T-helper 2 cell (primary cell): ENCODE data around the gene HERC3.

Source experiments
- DNase-seq, 5 experiments: peaks; one replicate each; pipeline versions ENCODE4 v3.0.0 to v3.0.0-alpha.2; 2012 to 2022

Gene HERC3

GRCh38 chr4:88747351-88747750 lies 155.1 kb downstream of the HERC3 start:
- DNase-seq: no peak

GRCh38 chr4:88750369-88750768 lies 158.1 kb downstream of the HERC3 start:
- no peak for DNase-seq

GRCh38 chr4:88751258-88752075 lies 159.2 kb downstream of the HERC3 start:
- no peak for DNase-seq

GRCh38 chr4:88752076-88752463 lies 159.8 kb downstream of the HERC3 start:
- no peak for DNase-seq

GRCh38 chr4:88752754-88753153 lies 160.5 kb downstream of the HERC3 start:
- no peak for DNase-seq

GRCh38 chr4:88753658-88754571 lies 161.6 kb downstream of the HERC3 start:
- DNase-seq: no peak

- DNase-seq: no peak
These were observed 162.5 kb downstream of the HERC3 start for GRCh38 chr4:88754796-88755195.

GRCh38 chr4:88755454-88755853 lies 163.2 kb downstream of the HERC3 start:
- DNase-seq: no peak

GRCh38 chr4:88756149-88756548 lies 163.9 kb downstream of the HERC3 start:
- no peak for DNase-seq

GRCh38 chr4:88757067-88757466 lies 164.8 kb downstream of the HERC3 start:
- no peak for DNase-seq

- no peak for DNase-seq
These were observed 165.5 kb downstream of the HERC3 start for GRCh38 chr4:88757776-88758175.
